ENCODE measurements around the gene DDX52.
A peak's percentile ranks its signal among the peaks of the same experiment; 100 is the strongest.

The DDX52 gene

DNA sequence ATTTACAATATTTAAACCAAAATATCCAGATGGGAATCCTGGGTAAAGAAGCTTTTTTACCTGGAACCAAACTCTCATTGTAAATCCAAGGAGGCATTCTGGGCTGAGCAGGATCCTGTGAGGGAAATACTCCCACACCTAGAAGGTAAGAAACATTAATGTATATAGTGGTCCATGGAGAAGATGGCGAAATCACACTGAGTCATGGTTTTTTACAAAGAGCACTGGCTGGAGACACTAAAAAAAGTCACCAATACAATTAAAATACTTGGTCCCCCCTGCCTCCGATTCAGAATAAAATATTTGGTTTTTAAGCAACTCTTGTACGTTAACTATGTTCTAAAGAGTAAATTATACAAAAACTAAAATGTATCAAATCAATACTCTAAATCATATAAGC lies 67.0 kb downstream of the DDX52 start:
- no peak for DNase-seq (ENCODE audit: low read depth in 2 of 2)

DNA sequence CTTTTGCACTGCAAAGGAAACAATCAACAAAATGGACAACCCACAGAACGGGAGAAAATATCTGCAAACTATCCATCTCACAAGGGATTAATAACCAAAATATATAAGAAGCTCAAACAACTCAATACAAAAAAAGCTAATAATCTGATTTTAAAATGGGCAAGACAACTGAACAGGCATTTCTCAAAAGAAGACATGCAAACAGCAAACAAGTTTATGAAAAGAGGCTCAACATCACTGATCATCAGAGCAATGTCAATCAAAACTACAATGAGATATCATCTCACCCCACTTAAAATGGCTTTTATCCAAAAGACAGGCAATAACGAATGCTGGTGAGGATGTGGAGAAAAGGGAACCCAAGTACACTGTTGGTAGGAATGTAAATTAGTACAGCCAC lies 68.8 kb downstream of the DDX52 start:
- DNase-seq (ENCODE audit: low read depth in 2 of 2) = no peak

DNA sequence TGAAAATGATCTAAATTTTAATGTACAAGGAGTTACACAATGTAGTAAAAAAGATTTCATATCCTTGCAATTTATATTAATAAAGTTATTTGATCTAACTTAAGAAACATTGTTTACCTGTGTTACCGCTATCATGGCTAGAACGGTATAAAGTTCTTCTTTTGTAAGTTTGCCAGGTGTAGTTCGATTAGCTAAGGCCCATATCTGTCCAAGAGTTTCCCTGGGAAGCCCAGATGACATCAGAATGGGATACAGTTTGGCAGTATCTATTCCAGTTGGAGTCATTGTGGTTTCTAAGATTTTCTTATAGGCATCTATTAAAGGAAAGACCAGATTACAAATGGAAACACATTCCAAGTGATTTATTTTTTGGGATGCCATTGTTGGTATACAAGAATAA lies 71.6 kb downstream of the DDX52 start:
- DNase-seq (ENCODE audit: low read depth in 2 of 2) = no peak

DNA sequence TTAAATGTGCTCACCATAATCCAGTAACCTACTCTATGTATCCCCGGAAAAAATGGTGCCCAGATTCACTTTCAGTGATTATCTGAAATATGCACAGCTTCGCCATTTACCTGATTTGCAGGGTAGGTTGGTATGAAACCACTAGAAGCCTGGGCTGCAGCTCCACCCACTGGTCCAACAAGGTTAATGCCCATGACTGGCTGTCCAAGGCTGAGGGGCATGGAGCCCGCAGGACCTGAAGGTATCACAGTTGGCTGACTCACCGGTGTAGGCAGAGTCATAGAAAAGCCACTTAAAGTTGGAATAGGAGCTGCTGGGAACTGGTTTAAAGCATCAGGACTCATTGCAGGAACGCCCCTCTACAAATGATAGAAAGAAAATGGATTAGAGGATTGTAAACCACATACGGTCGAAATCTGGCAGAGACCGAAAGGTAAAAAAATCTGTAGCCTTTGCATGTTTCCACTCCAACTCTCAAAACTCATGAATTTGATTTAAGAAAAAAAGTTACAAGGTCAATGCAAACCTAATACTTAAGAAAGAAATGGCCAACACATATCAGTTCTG lies 72.6 kb downstream of the DDX52 start:
- peak; percentile 9 to 12 for DNase-seq (ENCODE audit: low read depth in 2 of 2)

DNA sequence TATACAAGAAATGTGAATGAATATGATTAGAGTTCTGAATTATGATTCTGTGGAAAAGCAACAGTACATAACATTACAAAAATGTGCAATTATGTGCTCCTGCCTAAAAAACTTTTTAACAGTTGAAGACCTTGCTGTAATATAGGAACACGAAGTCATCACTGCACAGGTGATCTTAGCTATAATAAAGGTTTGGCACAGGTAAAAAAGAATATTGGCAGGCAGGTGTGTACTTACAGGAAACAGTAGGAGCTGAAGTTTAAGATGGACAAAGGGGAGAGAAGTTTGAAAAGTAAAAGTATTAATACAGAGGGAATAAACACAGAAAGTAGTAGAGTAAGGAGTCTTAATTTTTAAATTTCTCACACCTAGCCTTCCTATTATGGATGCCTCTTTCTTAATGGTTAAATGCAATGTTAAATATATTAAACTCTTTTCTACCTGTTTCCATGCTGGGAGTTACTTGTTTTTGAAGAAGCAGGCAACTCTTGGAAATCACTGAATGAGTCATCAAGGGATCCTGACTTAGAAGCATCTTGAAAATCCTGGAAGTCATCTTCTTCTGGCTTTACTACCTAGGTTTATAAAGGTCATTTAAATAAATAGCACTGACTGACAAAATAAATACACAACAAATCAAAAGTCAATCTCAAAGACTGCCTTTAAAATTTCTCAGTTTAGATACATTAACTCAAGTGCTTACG lies 74.7 kb downstream of the DDX52 start:
- no peak for DNase-seq (ENCODE audit: low read depth in 2 of 2)

DNA sequence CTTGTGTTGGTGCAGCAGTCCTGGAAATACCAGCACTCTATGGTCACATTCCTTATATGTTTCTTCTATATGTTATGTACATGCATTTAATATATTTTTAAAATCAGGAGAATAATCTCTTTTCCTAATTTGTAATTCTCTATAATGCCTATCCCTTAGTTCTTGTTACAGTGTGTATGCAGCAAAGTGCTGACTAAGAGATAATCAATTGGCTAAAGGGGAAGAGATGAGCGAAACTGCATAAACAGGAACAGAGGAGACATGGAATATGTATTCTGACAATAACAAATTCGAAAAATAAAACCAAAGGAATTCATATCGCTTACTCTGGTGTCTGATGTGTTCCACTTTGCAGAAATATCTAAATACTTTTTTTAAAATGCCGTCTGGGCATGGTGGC lies 75.7 kb downstream of the DDX52 start:
- DNase-seq (ENCODE audit: low read depth in 2 of 2) = no peak

DNA sequence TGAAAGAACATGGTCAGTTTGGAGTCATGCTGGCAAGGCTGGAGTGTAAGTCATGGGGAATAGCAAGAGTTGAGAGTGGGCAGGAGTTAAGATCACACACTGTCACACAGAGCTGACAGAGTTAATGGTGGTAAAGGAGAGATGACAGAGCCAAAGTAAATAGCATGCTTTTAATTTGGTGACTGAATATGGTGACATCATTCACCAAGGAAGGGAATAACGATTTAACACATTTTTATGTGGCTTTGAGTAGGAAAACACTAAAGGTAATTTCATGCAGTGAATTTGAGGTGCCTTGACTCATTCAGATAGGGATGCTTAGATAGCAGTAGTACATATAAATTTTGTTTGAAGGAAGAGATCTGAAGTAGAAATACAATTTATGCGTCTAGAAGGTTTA lies 76.1 kb downstream of the DDX52 start:
- DNase-seq (ENCODE audit: low read depth in 2 of 2) = no peak

DNA sequence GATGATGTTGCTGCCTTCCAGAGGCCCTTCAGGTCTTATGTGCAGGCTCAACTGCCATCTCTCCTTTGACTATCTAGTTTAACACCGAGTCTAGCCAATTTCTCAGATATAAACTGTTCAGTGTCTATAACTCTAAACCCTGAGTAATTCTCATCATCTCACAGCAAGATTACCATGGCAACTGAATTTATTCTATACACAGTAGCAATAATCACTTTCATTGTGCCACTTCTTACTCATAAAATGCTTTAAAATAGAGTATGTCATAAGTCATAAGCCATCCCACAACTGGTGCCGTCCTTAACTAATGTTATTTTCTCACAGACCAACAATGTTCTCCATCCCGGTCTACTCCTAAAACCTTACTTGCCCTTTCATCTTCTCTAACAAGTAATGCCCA lies 79.0 kb downstream of the DDX52 start:
- DNase-seq (ENCODE audit: low read depth in 2 of 2) = no peak

DNA sequence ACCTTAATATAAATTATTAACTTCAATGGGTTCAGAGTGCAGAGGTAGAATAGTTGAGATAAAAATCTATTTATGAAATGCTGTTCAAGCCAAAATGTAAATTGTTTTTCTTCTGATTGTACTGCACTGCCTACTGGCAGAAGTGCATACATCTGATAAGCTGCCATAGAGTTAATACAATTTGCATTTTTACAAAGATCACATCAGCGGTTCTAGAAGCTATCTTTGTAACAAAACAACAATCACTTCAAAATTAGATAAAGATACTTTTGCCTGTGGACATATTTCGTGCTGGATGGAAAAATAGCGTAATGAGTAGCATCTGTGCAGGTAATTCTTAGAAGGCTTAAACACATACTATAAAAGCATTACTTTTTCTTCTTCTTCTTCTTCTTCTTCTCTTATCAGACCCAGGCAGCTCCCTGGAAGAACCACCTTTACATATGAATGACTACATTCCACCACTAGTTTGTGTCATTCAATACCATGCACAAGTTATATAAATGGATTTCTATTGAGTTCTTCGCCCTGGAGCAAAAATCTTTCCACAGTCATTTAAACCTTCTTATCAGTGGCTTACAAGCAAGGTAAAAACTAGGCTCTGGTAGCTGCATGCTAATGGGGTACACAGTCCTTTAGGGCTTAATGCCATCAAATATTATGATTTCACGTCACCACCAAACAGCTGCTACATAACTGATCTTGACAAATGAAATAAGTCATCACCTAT lies 81.1 kb downstream of the DDX52 start:
- DNase-seq (ENCODE audit: low read depth in 2 of 2) = no peak
